SK-N-SH treated with all-trans-retinoic acid at 6 μM for 48 hours (cell line): Measurements from ENCODE around the gene CST9.

Source experiments
- ATAC-seq: fragments of 200-7000 bp; cut with Tn5 transposase; 3 replicates; pipeline ENCODE4 v1.9.1; 2020; ENCODE audit warnings: mild to moderate bottlenecking, moderate library complexity
- ARNTL ChIP-seq: fragments of 450-650 bp; formaldehyde crosslinking; IDR thresholded peaks from 2 replicates; pipeline ENCODE4 v1.5.0; 2020; ENCODE audit warnings: low read depth, mild to moderate bottlenecking, moderate library complexity, borderline replicate concordance
- BACH2 ChIP-seq: fragments of 250-450 bp; sonication (Bioruptor Pico); IDR thresholded peaks from 2 replicates; pipeline ENCODE4 v1.9.0; 2021; ENCODE audit warnings: mild to moderate bottlenecking, borderline replicate concordance
- CSDC2 ChIP-seq: fragments of 250-450 bp; sonication (Bioruptor Pico); IDR thresholded peaks from 2 replicates; pipeline ENCODE4 v1.5.0; 2020; ENCODE audit warnings: mild to moderate bottlenecking, moderate library complexity
- GLIS3 ChIP-seq: fragments of 250-450 bp; sonication (Bioruptor Pico); IDR thresholded peaks from 2 replicates; pipeline ENCODE4 v1.5.0; 2020; ENCODE audit warnings: mild to moderate bottlenecking, moderate library complexity
- ISL1 ChIP-seq: fragments of 250-450 bp; sonication (Bioruptor Pico); IDR thresholded peaks from 2 replicates; pipeline ENCODE4 v2.1.2; 2022; ENCODE audit warnings: mild to moderate bottlenecking, moderate library complexity
- OSR1 ChIP-seq: fragments of 250-450 bp; sonication (Bioruptor Pico); IDR thresholded peaks from 2 replicates; pipeline ENCODE4 v1.8.0; 2022; ENCODE audit warnings: moderate library complexity, mild to moderate bottlenecking, inconsistent platforms
- PPARA ChIP-seq: fragments of 250-450 bp; sonication (Bioruptor Pico); IDR thresholded peaks from 2 replicates; pipeline ENCODE4 v1.5.0; 2020; ENCODE audit warnings: mild to moderate bottlenecking, borderline replicate concordance
- RARB ChIP-seq: fragments of 250-450 bp; sonication (Bioruptor Pico); IDR thresholded peaks from 2 replicates; pipeline ENCODE4 v1.8.0; 2021; ENCODE audit warnings: mild to moderate bottlenecking, moderate library complexity
- SNAI2 ChIP-seq: fragments of 250-450 bp; sonication (Bioruptor Pico); IDR thresholded peaks from 2 replicates; pipeline ENCODE4 v1.5.0; 2020; ENCODE audit warnings: mild to moderate bottlenecking, moderate library complexity
- TCF4 ChIP-seq: fragments of 250-450 bp; sonication (Bioruptor Pico); IDR thresholded peaks from 2 replicates; pipeline ENCODE4 v1.8.0; 2021; ENCODE audit warnings: mild to moderate bottlenecking, moderate library complexity, borderline replicate concordance
- TOX ChIP-seq: fragments of 250-450 bp; sonication (Bioruptor Pico); IDR thresholded peaks from 2 replicates; pipeline ENCODE4 v1.8.0; 2021; ENCODE audit warnings: mild to moderate bottlenecking, moderate library complexity, borderline replicate concordance
- ZC3H10 ChIP-seq: fragments of 250-450 bp; sonication (Bioruptor Pico); IDR thresholded peaks from 2 replicates; pipeline ENCODE4 v1.5.1; 2021; ENCODE audit warnings: mild to moderate bottlenecking, moderate library complexity
- ZFP3 ChIP-seq: fragments of 250-450 bp; sonication (Bioruptor Pico); IDR thresholded peaks from 2 replicates; pipeline ENCODE4 v1.5.0; 2020; ENCODE audit warnings: mild to moderate bottlenecking, moderate library complexity
- ZFP30 ChIP-seq: fragments of 450-650 bp; formaldehyde crosslinking; IDR thresholded peaks from 2 replicates; pipeline ENCODE4 v1.5.0; 2022; ENCODE audit warnings: mild to moderate bottlenecking, moderate library complexity
- ZNF565 ChIP-seq: fragments of 450-650 bp; formaldehyde crosslinking; conservative IDR thresholded peaks from 2 replicates; pipeline ENCODE4 v1.5.0; 2020; ENCODE audit warnings: low read depth, mild to moderate bottlenecking, moderate library complexity
- ZNF70 ChIP-seq: fragments of 450-650 bp; formaldehyde crosslinking; IDR thresholded peaks from 2 replicates; pipeline ENCODE4 v1.5.0; 2020; ENCODE audit warnings: mild to moderate bottlenecking, moderate library complexity
- TF ChIP-seq, protein P1 (sequence below): fragments of 250-450 bp; sonication (Bioruptor Pico); IDR thresholded peaks from 2 replicates; pipeline ENCODE4 v1.5.1; 2020; ENCODE audit warnings: low read depth, mild to moderate bottlenecking, moderate library complexity
- TF ChIP-seq, protein P2 (sequence below): fragments of 250-450 bp; sonication (Bioruptor Pico); IDR thresholded peaks from 2 replicates; pipeline ENCODE4 v1.8.0; 2021; ENCODE audit warnings: low read depth, mild to moderate bottlenecking, moderate library complexity, borderline replicate concordance
- TF ChIP-seq, protein P3 (sequence below): fragments of 250-450 bp; sonication (Bioruptor Pico); IDR thresholded peaks from 2 replicates; pipeline ENCODE4 v1.5.0; 2020; ENCODE audit warnings: mild to moderate bottlenecking, moderate library complexity
- TF ChIP-seq, protein P4 (sequence below): fragments of 250-450 bp; sonication (Bioruptor Pico); IDR thresholded peaks from 2 replicates; pipeline ENCODE4 v1.8.0; 2020; ENCODE audit warnings: mild to moderate bottlenecking, moderate library complexity, borderline replicate concordance

CST9 gene

DNA sequence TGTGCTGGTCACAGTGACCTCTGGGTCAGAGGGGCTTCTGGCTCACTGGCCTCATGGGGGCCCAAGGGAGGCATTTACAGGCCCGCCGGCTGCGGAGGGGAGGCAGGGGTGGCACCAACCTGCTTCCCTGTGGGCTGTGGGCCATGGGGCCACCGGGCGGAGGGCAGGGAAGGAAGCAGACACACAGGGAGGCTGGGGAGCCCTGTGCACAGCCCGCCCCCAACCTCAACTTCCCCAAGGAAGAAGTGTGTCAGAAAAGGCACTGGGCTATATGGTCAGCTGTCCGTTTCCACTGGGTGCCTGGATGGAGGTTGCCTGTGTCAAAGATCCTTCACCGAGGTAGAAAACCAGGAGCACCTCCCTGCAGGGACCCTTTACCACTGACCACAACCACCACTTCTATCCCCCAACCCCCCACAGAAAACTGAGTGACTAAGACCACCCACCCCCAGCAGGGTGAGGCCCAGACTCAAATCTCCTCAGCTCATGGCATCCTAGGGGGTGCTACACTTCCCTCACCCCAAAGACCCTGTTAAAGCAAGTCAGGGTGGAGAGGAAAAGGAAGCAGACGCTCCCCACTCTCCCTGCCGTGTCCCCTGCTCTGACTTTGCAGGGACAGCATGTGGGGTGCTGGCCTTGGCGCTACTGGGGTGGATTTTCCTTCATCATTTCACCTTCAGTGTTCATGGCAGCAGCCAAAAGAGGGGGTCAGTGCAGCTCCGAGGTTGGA is 26.4 kb upstream of the CST9 start:
- no peak for ATAC-seq
- TF ChIP-seq, protein P1, sequence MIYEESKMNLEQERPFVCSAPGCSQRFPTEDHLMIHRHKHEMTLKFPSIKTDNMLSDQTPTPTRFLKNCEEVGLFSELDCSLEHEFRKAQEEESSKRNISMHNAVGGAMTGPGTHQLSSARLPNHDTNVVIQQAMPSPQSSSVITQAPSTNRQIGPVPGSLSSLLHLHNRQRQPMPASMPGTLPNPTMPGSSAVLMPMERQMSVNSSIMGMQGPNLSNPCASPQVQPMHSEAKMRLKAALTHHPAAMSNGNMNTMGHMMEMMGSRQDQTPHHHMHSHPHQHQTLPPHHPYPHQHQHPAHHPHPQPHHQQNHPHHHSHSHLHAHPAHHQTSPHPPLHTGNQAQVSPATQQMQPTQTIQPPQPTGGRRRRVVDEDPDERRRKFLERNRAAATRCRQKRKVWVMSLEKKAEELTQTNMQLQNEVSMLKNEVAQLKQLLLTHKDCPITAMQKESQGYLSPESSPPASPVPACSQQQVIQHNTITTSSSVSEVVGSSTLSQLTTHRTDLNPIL = no peak
- TF ChIP-seq, protein P2, sequence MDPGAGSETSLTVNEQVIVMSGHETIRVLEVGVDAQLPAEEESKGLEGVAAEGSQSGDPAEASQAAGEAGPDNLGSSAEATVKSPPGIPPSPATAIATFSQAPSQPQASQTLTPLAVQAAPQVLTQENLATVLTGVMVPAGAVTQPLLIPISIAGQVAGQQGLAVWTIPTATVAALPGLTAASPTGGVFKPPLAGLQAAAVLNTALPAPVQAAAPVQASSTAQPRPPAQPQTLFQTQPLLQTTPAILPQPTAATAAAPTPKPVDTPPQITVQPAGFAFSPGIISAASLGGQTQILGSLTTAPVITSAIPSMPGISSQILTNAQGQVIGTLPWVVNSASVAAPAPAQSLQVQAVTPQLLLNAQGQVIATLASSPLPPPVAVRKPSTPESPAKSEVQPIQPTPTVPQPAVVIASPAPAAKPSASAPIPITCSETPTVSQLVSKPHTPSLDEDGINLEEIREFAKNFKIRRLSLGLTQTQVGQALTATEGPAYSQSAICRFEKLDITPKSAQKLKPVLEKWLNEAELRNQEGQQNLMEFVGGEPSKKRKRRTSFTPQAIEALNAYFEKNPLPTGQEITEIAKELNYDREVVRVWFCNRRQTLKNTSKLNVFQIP (CRISPR knock-in tag) = no peak
- TF ChIP-seq ARNTL (CRISPR knock-in tag) = no peak
- no peak for TF ChIP-seq GLIS3
- TF ChIP-seq, protein P3, sequence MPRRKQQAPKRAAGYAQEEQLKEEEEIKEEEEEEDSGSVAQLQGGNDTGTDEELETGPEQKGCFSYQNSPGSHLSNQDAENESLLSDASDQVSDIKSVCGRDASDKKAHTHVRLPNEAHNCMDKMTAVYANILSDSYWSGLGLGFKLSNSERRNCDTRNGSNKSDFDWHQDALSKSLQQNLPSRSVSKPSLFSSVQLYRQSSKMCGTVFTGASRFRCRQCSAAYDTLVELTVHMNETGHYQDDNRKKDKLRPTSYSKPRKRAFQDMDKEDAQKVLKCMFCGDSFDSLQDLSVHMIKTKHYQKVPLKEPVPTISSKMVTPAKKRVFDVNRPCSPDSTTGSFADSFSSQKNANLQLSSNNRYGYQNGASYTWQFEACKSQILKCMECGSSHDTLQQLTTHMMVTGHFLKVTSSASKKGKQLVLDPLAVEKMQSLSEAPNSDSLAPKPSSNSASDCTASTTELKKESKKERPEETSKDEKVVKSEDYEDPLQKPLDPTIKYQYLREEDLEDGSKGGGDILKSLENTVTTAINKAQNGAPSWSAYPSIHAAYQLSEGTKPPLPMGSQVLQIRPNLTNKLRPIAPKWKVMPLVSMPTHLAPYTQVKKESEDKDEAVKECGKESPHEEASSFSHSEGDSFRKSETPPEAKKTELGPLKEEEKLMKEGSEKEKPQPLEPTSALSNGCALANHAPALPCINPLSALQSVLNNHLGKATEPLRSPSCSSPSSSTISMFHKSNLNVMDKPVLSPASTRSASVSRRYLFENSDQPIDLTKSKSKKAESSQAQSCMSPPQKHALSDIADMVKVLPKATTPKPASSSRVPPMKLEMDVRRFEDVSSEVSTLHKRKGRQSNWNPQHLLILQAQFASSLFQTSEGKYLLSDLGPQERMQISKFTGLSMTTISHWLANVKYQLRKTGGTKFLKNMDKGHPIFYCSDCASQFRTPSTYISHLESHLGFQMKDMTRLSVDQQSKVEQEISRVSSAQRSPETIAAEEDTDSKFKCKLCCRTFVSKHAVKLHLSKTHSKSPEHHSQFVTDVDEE = no peak
- TF ChIP-seq ZNF565 = no peak
- TF ChIP-seq ZFP30 (CRISPR knock-in tag) = no peak
- no peak for TF ChIP-seq RARB (CRISPR knock-in tag)
- no peak for TF ChIP-seq TCF4
- TF ChIP-seq SNAI2 (CRISPR knock-in tag) = no peak

DNA sequence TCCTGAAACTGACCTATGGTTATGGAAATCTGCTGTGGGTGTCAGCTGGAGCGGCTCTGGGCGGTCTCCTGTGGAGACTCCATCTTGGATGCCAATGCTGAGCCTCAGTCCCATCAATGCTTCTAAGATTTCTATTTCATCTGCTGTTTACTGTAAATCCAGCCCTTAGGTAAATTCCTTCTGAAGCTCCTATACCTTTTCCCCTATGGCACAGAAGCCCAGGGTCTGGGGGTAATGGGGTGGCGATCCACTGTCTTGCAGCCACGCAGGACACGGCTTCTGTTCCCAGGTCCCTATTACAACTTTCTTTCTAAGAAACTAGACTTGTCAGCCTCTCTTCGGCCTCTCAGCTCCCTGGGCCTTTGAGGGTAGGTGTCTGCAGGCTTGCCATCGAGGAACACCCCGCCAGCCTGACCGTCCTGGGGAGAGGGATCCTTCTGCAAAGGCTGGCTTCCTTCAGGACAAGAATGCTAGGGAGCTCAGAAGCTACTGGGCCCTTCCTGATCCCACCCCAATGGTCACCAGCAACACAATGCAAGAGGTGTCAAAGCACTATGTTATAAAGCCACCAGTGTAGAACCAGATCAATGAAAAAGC is 25.6 kb upstream of the CST9 start:
- no peak for ATAC-seq
- TF ChIP-seq CSDC2 (CRISPR knock-in tag) (no peak), PPARA (CRISPR knock-in tag) (no peak), BACH2 (CRISPR knock-in tag) (no peak), ZFP3 (no peak), ARNTL (CRISPR knock-in tag) (no peak), ZC3H10 (no peak)
- TF ChIP-seq, protein P4, sequence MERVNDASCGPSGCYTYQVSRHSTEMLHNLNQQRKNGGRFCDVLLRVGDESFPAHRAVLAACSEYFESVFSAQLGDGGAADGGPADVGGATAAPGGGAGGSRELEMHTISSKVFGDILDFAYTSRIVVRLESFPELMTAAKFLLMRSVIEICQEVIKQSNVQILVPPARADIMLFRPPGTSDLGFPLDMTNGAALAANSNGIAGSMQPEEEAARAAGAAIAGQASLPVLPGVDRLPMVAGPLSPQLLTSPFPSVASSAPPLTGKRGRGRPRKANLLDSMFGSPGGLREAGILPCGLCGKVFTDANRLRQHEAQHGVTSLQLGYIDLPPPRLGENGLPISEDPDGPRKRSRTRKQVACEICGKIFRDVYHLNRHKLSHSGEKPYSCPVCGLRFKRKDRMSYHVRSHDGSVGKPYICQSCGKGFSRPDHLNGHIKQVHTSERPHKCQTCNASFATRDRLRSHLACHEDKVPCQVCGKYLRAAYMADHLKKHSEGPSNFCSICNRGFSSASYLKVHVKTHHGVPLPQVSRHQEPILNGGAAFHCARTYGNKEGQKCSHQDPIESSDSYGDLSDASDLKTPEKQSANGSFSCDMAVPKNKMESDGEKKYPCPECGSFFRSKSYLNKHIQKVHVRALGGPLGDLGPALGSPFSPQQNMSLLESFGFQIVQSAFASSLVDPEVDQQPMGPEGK (CRISPR knock-in tag) = no peak
- TF ChIP-seq, protein P3 = no peak

DNA sequence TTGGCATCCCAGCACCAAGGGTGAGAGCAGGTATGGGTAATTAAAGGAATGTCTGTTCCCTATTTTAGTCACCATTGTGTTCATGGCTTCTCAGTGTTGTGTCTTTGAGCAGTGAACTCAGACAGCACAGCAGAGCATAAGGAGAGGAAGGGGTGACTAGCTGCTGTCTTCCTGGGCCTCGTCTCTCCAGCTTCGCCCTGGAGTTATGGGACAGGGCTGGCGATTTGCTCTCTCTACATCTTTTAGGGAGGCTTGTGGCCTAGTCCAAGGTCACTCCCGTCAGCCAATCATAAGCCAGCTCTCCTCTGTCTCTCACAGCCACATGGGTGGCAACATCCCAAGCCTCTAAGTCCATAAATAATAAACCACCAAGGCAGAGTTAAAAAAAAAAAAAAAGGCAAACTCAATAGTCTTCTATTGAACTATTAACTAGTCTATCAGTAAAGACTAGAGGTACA is 24.7 kb upstream of the CST9 start:
- no peak for ATAC-seq
- TF ChIP-seq TCF4 (no peak), ISL1 (CRISPR knock-in tag) (no peak), ZFP30 (CRISPR knock-in tag) (no peak), TOX (CRISPR knock-in tag) (no peak), OSR1 (CRISPR knock-in tag) (no peak), CSDC2 (CRISPR knock-in tag) (no peak), ZNF70 (CRISPR knock-in tag) (no peak), SNAI2 (CRISPR knock-in tag) (no peak)
- TF ChIP-seq, protein P2 (CRISPR knock-in tag) = no peak
- TF ChIP-seq, protein P4 (CRISPR knock-in tag) = no peak
